Hematopoietic multipotent progenitor cell treated with erythropoietin and hydrocortisone succinate and interleukin-3 and kit ligand, for 15 days (in vitro differentiated cells): ENCODE data around the gene FAM162A.

Experiments used
- DNase-seq: peaks from one replicate; pipeline ENCODE4 v3.0.0-alpha.2; 2015; ENCODE audit warnings: low spot score

Gene FAM162A

GRCh38 chr3:122389197-122389596 is 5.2 kb downstream of the FAM162A start:
- no peak for DNase-seq

- DNase-seq, result no peak
Observed at GRCh38 chr3:122389892-122390291, 5.9 kb downstream of the FAM162A start.

- DNase-seq, result peak; percentile 13
Observed at GRCh38 chr3:122390665-122391064, 6.7 kb downstream of the FAM162A start.

- DNase-seq, result no peak
Observed at GRCh38 chr3:122391681-122392446, 7.9 kb downstream of the FAM162A start.

- peak; percentile 78 for DNase-seq
Observed at GRCh38 chr3:122392868-122393844, 9.2 kb downstream of the FAM162A start.

GRCh38 chr3:122394173-122394572 is 10.2 kb downstream of the FAM162A start:
- DNase-seq, result no peak

GRCh38 chr3:122395582-122395981 is 11.6 kb downstream of the FAM162A start:
- DNase-seq, result no peak

- DNase-seq, result no peak
Observed at GRCh38 chr3:122396511-122396910, 12.5 kb downstream of the FAM162A start.

GRCh38 chr3:122397201-122397600 is 13.2 kb downstream of the FAM162A start:
- DNase-seq, result no peak

- DNase-seq, result no peak
Observed at GRCh38 chr3:122398920-122399319, 14.9 kb downstream of the FAM162A start.

GRCh38 chr3:122403489-122403888 is 19.5 kb downstream of the FAM162A start:
- DNase-seq, result no peak

GRCh38 chr3:122405015-122405414 is 21.0 kb downstream of the FAM162A start:
- DNase-seq, result no peak

GRCh38 chr3:122406198-122406597 is 22.2 kb downstream of the FAM162A start:
- no peak for DNase-seq

- no peak for DNase-seq
Observed at GRCh38 chr3:122407946-122408345, 24.0 kb downstream of the FAM162A start.

- no peak for DNase-seq
Observed at GRCh38 chr3:122409446-122409845, 25.5 kb downstream of the FAM162A start.

- no peak for DNase-seq
Observed at GRCh38 chr3:122410111-122410510, 26.1 kb downstream of the FAM162A start.

GRCh38 chr3:122410639-122411038 is 26.7 kb downstream of the FAM162A start:
- no peak for DNase-seq

GRCh38 chr3:122414391-122414790 is 30.4 kb downstream of the FAM162A start:
- no peak for DNase-seq

- DNase-seq, result peak; percentile 63
Observed at GRCh38 chr3:122415104-122415744, 31.2 kb downstream of the FAM162A start.

- DNase-seq, result peak; percentile 99
Observed at GRCh38 chr3:122415762-122416654, 32.0 kb downstream of the FAM162A start, which contains the start of gene WDR5B. Gene WDR5B (minus strand): TSS chr3:122416062. CDS start chr3:122415528, 534 bp downstream.

GRCh38 chr3:122416966-122417365 is 33.0 kb downstream of the FAM162A start:
- DNase-seq, result no peak
